GM19240 (cell line): ENCODE measurements around the gene ZNF519.
"Not testable (repeated sequence)": the region's sequence is repeated elsewhere in the genome, so short reads cannot be mapped to it uniquely, and the experiment has no call there.

Source experiments
- DNase-seq: peaks from one replicate; pipeline ENCODE4 v3.0.0; 2011; ENCODE audit warnings: low spot score; ENCODE audit not compliant: insufficient read length

The ZNF519 gene

GRCh38 chr18:14132271-14132700, at the start of gene ZNF519:
TSS of gene ZNF519 (minus strand) at chr18:14132435. CDS start at chr18:14132277, 158 bp downstream.
- peak; percentile 69 for DNase-seq

DNA sequence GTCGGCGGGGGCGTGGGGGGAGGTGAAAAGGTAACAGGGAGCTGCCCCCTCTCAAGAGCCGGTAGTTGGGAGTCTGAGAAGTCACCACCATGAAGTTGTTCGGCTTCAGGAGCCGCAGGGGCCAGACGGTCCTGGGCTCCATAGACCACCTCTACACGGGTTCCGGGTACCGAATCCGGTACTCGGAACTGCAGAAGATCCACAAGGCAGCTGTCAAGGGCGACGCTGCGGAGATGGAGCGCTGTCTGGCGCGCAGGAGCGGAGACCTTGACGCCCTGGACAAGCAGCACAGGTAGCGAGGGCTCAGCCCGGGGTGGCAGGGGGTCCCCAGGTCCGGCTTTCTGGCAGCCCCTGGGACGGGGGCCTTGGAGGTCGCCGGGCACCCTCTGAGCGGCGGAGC, 47.1 kb upstream of the ZNF519 start:
- no peak for DNase-seq

GRCh38 chr18:14178321-14179196, 46.3 kb upstream of the ZNF519 start:
- DNase-seq, result not testable (repeated sequence)

- DNase-seq, result not testable (repeated sequence)
Measured at GRCh38 chr18:14177540-14178320, 45.5 kb upstream of the ZNF519 start.

DNA sequence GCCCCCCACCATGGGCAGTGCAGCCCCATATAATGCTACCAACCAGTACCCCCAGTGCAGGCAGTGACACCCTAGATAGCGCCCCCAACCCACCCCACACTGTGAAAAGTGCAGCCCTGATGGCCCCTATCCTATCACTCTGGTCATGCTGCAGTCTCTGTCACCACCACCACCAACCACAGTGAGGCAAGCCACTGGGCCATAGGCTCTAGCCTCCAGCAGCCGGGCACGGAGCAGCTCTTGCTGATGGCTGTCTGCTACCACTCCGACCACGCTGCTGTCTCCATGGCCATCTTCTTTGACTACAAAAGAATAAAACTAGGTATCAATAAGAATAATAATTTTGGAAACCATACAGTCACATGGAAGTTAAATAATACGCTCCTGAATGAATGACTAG, 43.2 kb upstream of the ZNF519 start:
- not testable (repeated sequence) for DNase-seq

DNA sequence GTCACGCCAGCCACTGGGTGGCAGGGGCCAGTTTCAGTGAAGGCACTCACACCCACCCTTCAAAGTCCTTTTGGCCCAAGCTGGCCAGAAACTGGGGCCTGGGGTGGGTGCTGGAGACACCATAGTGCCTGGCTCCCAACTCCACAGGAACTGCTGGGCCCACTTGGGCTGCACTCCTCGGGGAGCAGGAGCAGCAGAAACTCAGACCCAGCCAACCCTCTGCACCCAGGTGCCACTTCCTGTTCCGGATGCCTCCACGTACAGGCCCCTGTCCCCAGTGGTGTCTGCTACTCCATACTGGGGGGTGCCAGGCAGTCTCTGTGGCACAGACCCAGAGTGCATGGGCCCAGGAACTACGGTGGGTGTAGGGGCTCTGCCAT, 42.5 kb upstream of the ZNF519 start:
- DNase-seq, result no peak

DNA sequence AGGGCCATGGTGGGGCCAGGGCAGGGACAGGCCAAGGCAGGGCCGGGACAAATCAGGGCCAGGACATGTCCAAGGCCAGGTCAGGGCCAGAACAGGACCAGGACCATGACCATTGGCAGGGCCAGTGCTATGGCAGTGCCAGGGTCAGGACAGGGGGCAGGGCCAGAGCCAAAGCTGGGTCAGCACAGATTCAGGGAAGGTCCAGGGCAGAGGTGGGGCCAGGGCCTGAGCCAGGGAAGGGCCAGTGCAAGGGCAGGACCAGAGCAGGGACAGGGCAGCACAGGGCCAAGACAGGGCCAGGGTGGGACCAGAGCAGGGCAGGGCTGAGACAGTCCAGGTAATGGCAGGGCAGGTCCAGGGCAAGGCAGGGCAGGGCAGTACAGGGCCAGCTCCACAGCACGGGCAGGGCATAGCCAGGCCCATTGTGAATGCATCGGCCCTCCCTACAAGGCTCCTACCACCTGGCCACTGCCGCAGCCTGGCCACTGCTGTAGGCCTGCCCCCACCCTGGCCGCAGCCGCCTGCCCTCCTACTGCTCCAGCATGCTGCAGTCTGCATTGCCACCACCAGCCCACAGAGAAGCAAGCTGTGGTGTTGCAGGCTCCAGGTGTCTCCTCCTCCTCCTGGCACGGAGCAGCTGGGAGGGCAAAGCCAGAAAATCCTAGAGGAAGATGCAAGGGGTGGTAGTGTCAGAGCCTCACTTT, 41.9 kb upstream of the ZNF519 start:
- not testable (repeated sequence) for DNase-seq

GRCh38 chr18:14173116-14173951, 41.1 kb upstream of the ZNF519 start:
- DNase-seq, result not testable (repeated sequence)

DNA sequence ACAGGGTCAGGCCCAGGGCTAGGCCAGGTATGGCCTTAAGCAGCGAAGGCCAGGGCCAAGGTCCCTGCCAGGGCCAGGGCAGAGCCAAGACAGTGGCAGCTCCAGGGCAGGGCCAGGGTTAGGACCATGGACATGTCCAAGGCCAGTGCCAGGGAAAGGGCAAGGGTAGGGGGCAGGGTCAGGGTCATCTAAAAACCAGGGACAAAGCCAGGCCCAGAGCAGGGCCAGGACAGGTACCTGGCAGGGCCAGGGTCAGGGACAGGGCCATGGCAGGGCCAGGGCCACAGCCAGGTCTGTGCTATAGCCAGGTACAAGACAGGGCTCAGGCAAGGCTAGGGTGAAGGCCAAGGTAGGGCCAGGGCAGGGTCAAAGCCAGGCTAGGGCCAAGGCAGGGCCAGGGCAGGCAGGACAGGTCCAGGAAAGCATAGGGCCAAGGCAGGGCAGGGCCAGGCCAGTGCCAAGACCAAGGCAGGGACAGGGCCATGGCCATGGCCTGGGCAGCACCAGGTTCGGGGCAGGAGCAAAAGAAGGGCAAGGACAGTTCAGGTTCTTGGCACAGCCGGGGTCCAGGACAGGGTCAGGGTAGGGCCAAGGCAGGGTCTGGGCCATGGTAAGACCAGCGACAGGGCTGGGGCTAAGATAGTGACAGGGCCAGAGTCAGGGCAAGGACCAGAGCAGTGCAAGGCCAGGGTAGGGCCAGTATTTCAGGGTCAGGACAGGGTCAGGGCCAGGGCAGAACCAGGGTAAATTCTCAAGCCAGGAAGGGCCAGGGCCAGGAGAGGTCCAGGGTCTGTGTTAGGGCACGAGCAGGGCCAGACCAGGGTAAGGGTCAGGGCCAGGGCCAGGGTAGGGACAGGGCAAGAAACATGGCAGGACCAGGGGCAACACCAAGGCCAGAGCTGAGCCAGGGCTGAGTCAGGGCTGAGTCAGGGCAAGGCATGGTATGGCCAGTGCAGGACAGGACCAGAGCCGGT, 40.2 kb upstream of the ZNF519 start:
- not testable (repeated sequence) for DNase-seq

DNA sequence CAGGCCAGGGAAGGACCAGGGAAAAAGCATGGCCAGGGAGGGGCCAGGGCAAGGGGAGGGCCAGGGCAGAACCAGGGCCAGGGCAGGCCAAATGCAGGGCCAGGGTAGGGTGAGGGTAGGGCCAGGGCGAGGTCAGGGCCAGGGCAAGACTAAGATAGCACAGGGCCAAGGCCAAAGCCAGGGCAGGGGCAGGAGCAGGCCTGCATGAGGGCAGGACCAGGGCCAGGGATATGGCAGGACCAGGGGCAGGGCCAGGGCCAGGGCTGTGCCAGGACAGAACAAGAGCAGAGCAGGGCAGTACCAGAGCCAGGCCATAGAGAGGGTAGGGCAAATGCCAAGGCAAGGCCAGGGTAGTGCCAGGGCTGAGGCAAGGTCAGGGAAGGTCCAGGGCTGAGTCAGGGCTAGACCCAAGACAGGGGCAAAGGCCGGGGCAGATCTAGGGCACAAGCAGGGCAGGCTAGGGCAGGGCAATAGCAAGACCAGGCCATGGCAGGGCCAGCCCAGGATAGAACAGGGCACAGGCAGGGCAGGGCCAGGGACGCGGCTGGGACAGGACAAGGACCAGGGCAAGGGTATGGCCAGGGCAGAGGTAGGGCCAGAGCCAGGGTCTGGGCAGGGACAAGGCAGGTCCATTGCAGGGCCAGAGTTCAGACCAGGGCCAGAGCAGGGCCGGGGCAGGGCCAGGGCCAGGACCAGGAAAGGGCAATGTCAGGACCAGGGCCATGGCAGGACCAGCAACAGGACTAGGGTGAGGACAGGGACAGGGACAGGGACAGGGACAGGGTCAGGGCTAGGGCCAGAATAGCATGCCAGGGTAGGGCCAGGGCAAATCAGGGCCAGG, 39.3 kb upstream of the ZNF519 start:
- not testable (repeated sequence) for DNase-seq

GRCh38 chr18:14170367-14171036, 38.3 kb upstream of the ZNF519 start:
- not testable (repeated sequence) for DNase-seq

DNA sequence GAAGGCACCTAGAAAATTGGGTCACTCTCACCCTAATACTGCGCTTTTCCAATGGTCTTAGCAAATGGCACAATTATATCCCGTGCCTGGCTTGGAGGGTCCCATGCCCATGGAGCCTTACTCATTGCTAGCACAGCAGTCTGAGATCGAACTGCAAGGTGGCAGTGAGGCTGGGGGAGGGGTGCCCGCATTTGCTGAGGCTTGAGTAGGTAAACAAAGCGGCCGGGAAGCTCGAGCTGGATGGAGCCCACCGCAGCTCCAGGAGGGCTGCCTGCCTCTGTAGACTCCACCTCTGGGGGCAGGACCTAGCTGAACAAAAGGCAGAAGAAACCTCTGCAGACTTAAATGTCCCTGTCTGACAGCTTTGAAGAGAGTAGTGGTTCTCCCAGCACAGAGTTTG, 30.7 kb upstream of the ZNF519 start:
- DNase-seq, result not testable (repeated sequence)

DNA sequence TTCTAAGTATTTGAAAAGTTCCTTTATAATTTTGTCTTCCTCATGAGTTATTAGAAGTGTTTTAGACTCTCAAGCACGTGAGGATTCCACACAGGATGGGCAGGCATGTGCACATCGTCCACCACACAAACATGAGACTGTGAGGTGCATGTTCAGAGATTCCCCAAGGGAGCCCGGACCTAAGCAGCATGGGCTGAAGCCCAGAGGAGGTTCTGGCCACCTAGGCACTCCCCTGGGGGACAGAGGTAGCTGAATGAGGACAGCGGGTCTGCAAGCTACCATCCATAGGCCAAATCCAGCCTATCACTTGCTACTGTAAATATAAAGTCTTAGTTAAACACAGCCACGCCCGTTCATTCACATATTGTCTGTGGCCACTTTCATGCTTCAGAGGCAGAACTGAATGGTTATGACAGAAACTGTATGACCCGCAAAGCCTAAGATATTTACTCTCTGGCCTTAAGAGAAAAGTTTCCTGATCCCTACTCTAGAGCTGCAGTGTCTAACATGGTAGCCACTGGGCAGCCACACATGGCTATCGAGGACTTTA, 19.4 kb upstream of the ZNF519 start:
- DNase-seq, result not testable (repeated sequence)

- not testable (repeated sequence) for DNase-seq
Measured at GRCh38 chr18:14150766-14151165, 18.5 kb upstream of the ZNF519 start.

DNA sequence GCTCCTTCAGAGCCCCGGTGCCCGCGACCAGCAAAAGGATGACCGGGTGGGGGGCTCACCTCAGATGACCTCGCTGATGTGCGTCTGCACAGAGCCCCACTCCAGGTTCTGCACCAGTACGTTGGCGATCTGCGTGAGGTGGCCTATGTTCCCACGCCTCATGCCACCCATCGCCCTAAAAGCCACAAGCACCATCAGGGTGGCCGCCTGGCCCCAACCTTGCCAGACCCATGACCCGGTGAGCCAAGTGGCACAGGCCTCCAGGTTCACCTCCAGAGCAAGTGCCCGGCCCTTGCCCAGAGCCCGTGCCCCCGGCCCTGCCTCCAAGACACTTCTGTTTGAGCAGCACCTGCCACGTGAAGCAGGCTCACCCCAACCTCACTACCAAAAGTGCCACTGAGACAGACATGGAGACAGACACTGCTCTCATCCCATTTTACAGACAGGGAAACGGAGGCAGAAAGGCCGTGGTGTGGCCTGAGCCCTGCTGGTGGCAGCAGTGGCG, 17.7 kb upstream of the ZNF519 start:
- not testable (repeated sequence) for DNase-seq

- not testable (repeated sequence) for DNase-seq
Measured at GRCh38 chr18:14149121-14149850, 17.1 kb upstream of the ZNF519 start.
